ENCODE results near the gene PAX9.
"Not testable (repeated sequence)": the region's sequence is repeated elsewhere in the genome, so short reads cannot be mapped to it uniquely, and the experiment has no call there.

PAX9 gene

DNA sequence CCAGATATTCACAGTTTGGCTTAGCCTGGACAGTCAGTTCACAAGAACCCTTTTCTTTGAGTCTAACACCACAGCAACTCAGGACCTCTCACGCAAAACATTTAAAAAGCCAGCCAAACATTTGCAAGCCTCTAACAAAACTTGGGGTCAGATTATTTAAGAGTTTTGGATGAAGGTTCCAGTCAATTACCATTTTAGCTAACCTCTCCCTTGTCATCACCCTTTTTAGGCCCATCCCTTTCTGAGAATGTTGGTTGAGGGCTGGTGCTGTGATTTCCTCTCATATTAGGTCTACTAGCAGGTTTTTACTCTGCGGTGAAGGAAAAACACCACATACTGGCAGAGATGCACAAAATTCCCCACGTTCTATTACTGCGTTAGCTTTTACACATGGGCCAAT lies 20.7 kb downstream of the PAX9 start:
- Mint-ChIP-seq H3K27ac (no peak overlapping the region), H3K27me3 (peaks cover 19% of the 10 kb centered on the region), H3K9me3 (ENCODE audit: low read depth) (no peaks in the 10 kb centered on the region)

DNA sequence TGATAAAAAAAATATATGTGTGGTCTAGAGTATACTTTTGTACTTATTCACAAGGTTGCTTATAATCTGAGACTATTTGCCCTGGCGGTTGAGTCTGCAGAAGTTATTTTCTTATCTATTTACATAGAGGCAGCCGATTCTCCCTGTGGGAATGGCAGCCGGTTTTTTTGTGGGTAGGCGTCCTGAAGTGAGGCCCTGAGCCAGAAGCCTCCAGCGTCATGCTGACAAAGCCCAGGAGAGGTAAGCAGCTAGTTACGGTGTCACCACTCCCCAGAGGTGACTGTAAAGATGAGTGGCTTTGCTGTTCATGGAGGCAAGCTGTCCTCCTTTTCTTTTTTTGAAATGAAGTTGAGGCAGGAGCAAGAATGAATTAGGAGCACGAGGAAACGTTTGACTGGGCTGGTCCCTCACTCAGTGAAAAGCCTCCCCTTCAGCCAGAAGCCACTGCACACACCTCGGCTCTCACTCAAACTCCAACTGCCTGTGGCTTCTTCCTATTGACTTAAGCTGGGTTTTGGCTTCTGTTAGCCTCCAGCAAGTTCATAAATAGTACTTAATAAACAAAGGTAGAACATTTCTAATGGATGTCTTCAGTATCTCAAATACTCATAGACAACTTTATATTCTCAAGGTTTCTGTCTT lies 21.5 kb downstream of the PAX9 start:
- Mint-ChIP-seq H3K27me3 (peaks cover 18% of the 10 kb centered on the region), H3K4me1 (ENCODE audit: low read depth) (no peaks in the 10 kb centered on the region), H3K27ac (no peak overlapping the region), H3K4me3 (no peak overlapping the region), H3K36me3 (no peaks in the 10 kb centered on the region), H3K9me3 (ENCODE audit: low read depth) (no peaks in the 10 kb centered on the region)

More for the DNA sequence above, 20.7 kb downstream of the PAX9 start:
- Mint-ChIP-seq H3K36me3 (no peaks in the 10 kb centered on the region), H3K4me1 (ENCODE audit: low read depth) (no peaks in the 10 kb centered on the region), H3K4me3 (no peak overlapping the region)

- H3K9me3 Mint-ChIP-seq (ENCODE audit: low read depth): no peaks in the 10 kb centered on the region
- H3K4me3 Mint-ChIP-seq: no peak overlapping the region
- H3K4me1 Mint-ChIP-seq (ENCODE audit: low read depth): no peaks in the 10 kb centered on the region
- no peak overlapping the region for H3K27ac Mint-ChIP-seq
- no peaks in the 10 kb centered on the region for H3K36me3 Mint-ChIP-seq
- peaks cover 12% of the 10 kb centered on the region for H3K27me3 Mint-ChIP-seq
Observed at GRCh38 chr14:36684946-36685345, 23.3 kb downstream of the PAX9 start.

DNA sequence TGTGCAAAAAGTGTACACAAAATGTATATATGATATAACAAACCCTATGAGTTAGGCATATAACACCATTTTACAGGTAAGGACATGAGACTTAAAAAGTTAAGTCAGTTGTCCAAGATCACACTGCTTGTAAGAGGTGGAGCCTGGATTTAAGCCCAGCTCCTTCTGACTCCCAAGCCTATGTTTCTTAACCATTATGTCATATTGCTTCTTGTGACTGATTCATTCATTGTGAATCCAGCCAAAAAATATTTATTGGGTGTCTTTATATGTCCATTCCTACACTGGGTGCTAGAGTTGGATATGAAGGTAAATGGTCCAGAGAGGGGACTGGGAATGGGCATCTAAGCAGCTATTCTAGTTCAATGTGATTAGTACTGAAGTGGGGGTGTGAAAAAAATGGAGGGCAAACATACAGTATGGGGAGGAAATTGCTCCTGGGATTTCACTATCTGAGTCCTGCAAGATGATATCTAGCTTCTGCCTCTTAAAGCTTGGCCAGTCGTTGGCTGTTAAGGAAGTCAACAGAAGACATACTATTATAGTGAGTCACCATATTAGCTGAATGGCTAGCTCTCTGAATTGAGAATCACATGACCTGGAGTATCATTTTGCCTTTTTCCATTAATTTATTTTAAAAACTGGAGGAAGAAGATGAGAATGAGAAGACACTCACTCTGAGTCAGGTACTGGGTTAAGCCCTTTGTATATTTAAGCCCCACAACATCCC lies 28.8 kb downstream of the PAX9 start:
- Mint-ChIP-seq H3K27me3 (peaks cover 7% of the 10 kb centered on the region), H3K4me3 (no peak overlapping the region), H3K36me3 (no peaks in the 10 kb centered on the region), H3K27ac (no peak overlapping the region), H3K9me3 (ENCODE audit: low read depth) (peaks cover 7% of the 10 kb centered on the region), H3K4me1 (ENCODE audit: low read depth) (no peaks in the 10 kb centered on the region)

DNA sequence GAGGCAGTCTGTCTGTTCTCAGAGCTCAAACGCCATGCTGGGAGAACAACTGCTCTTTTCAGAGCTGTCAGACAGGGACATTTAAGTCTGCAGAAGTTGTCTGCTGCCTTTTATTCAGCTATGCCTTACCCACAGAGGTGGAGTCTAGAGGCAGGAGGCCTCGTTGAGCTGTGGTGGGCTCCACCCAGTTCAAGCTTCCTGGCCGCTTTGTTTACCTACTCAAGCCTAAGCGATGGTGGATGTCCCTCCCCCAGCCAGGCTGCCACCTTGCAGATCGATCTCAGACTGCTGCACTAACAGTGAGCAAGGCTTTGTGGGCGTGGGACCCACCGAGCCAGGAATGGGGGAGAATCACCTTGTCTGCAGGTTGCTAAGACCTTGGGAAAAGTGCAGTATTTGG lies 37.8 kb downstream of the PAX9 start:
- H3K27me3 Mint-ChIP-seq; H3K4me3 Mint-ChIP-seq; H3K36me3 Mint-ChIP-seq; H3K4me1 Mint-ChIP-seq (ENCODE audit: low read depth); H3K27ac Mint-ChIP-seq: not testable (repeated sequence)
- peaks cover 17% of the 10 kb centered on the region for H3K9me3 Mint-ChIP-seq (ENCODE audit: low read depth)

GRCh38 chr14:36700651-36701050 lies 39.0 kb downstream of the PAX9 start:
- no peak overlapping the region for H3K27ac Mint-ChIP-seq
- H3K4me3 Mint-ChIP-seq: no peak overlapping the region
- H3K9me3 Mint-ChIP-seq (ENCODE audit: low read depth): peaks cover 11% of the 10 kb centered on the region
- H3K27me3 Mint-ChIP-seq: peaks cover 8% of the 10 kb centered on the region
- no peaks in the 10 kb centered on the region for H3K4me1 Mint-ChIP-seq (ENCODE audit: low read depth)
- H3K36me3 Mint-ChIP-seq: no peaks in the 10 kb centered on the region

- peaks cover 8% of the 10 kb centered on the region for H3K27me3 Mint-ChIP-seq
- no peaks in the 10 kb centered on the region for H3K36me3 Mint-ChIP-seq
- H3K27ac Mint-ChIP-seq: no peak overlapping the region
- no peaks in the 10 kb centered on the region for H3K4me1 Mint-ChIP-seq (ENCODE audit: low read depth)
- peaks cover 11% of the 10 kb centered on the region for H3K9me3 Mint-ChIP-seq (ENCODE audit: low read depth)
- H3K4me3 Mint-ChIP-seq: no peak overlapping the region
Observed at GRCh38 chr14:36701132-36701531, 39.5 kb downstream of the PAX9 start.

DNA sequence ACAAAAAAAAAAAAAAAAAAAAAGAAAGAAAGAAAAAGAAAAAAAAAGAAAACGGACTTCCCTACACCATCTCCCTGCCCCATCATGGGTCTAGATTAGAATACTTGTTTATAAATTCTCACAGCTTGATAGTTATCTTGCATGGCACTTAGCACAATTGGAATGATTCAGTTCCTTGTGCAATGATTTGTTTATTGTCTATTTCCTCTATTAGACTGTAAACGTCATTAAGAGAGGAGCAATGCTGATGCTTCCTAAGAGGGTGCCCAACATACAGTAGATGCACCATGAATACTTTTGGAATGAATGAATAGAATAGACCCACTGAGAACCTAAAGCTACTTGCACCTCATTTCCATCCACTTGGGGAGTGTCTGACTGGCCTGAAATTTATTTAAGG lies 40.8 kb downstream of the PAX9 start:
- Mint-ChIP-seq H3K4me1 (ENCODE audit: low read depth) (no peaks in the 10 kb centered on the region), H3K36me3 (no peaks in the 10 kb centered on the region)

GRCh38 chr14:36707570-36707969 lies 45.9 kb downstream of the PAX9 start:
- Mint-ChIP-seq H3K4me1 (ENCODE audit: low read depth) (no peaks in the 10 kb centered on the region), H3K27me3 (peaks cover under 1% of the 10 kb centered on the region), H3K4me3 (no peak overlapping the region), H3K9me3 (ENCODE audit: low read depth) (peaks cover 4% of the 10 kb centered on the region), H3K36me3 (no peaks in the 10 kb centered on the region), H3K27ac (no peak overlapping the region)

More for the DNA sequence above, 40.8 kb downstream of the PAX9 start:
- Mint-ChIP-seq H3K27ac (no peak overlapping the region), H3K9me3 (ENCODE audit: low read depth) (peaks cover 4% of the 10 kb centered on the region), H3K27me3 (peaks cover 8% of the 10 kb centered on the region), H3K4me3 (no peak overlapping the region)

DNA sequence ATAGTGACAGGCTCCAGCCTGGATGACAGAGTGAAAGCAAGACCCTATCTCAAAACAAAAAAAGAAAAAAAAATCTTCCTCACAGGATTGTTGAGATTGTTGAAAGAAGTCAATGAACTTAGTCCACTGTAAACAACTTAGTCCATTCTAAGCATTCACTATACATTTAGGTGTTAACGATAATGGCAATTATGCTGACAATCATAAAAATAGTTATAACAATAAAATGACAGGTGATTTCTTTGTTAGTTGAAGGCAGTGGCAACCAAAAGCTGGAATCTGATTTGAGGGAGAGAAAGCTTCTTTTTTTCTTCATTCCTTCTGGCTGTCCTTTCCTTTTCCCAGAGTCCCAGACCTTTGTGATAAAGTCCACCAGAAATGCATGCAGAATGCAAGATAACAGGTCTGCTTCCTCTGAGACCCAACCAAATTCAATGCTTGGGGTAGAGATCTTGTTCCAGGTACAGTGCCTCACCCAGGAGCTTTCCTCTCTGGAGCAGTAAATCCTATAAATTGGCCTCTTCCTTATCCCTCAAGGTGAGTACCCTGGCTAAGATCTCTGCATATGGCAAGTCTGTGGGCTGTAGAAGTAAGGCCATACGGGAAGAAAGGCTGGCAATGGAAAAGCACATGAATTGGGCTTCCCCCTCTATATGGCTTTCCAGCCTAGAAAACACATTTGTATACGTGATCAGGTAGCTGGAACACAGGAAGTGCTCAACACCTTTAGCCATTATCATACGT lies 52.5 kb downstream of the PAX9 start:
- Mint-ChIP-seq H3K4me3 (no peak overlapping the region), H3K36me3 (no peaks in the 10 kb centered on the region), H3K9me3 (ENCODE audit: low read depth) (peaks cover 3% of the 10 kb centered on the region), H3K27ac (no peak overlapping the region), H3K4me1 (ENCODE audit: low read depth) (no peaks in the 10 kb centered on the region), H3K27me3 (peaks cover 2% of the 10 kb centered on the region)

GRCh38 chr14:36716614-36717184 lies 55.0 kb downstream of the PAX9 start:
- Mint-ChIP-seq H3K27me3 (peaks cover 5% of the 10 kb centered on the region), H3K27ac (no peak overlapping the region), H3K4me1 (ENCODE audit: low read depth) (no peaks in the 10 kb centered on the region), H3K9me3 (ENCODE audit: low read depth) (peaks cover 3% of the 10 kb centered on the region), H3K4me3 (no peak overlapping the region), H3K36me3 (no peaks in the 10 kb centered on the region)

GRCh38 chr14:36717363-36717762 lies 55.7 kb downstream of the PAX9 start:
- H3K27ac Mint-ChIP-seq: no peak overlapping the region
- H3K9me3 Mint-ChIP-seq (ENCODE audit: low read depth): peaks cover 3% of the 10 kb centered on the region
- no peaks in the 10 kb centered on the region for H3K36me3 Mint-ChIP-seq
- H3K4me1 Mint-ChIP-seq (ENCODE audit: low read depth): no peaks in the 10 kb centered on the region
- H3K27me3 Mint-ChIP-seq: peaks cover 5% of the 10 kb centered on the region
- H3K4me3 Mint-ChIP-seq: no peak overlapping the region

DNA sequence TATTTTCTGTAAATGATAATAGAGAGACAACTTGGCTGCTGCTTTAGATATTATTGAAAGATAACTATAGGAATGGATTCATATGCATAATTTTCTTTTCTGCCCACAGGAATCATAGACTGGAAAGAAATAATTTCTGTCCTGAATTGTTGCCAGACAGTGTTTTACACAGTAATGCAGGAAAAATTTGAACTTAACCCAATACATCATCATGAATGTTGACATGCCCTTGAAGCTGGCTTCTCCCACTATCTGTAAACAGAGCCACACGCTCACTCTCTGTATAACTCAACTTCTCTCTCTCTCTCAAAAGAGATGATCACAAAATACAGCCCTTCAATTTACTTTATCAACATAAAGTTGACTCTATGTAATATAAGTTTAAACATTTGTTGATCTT lies 56.6 kb downstream of the PAX9 start:
- Mint-ChIP-seq H3K36me3 (no peaks in the 10 kb centered on the region), H3K4me3 (no peak overlapping the region), H3K27ac (no peak overlapping the region), H3K9me3 (ENCODE audit: low read depth) (peaks cover 2% of the 10 kb centered on the region), H3K27me3 (peaks cover 5% of the 10 kb centered on the region), H3K4me1 (ENCODE audit: low read depth) (no peaks in the 10 kb centered on the region)

DNA sequence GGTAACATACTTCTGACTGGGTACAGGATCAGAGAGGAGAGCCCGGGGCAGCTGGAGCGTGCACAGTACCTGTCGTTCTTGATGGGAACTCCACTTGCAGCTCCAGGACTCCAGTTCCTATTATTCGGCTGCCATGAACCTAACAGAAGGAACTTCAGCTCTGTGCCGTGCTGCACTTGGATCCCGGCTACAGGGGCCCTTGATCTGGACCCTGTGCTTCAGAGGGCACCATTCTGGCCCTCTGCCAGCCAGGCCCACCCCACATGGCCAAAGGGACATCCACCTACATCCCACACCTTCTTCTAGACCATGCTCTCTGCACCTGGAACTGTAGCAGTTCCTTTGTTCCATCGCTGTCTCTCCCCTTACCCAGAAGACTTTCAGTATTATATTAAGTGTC lies 58.2 kb downstream of the PAX9 start:
- no peak overlapping the region for H3K4me3 Mint-ChIP-seq

DNA sequence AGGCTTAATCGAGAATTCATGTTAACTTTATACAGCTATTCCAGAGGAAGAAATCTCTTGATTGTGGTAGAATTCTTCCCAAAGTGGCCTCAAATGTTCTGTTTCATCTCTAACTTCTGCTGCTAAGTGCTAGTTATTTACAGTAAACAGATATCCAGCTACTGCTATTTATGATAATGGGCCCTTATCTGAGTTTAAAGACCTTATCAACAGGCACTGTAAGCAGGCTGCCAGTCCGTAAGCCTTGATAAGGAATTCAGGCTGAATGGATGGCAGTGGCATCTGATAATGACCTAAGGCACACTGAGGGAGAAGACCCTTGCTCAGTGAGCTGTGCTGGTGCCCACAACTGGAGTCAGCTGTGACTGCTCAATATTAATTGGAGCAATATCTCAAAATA lies 59.0 kb downstream of the PAX9 start:
- Mint-ChIP-seq H3K27ac (no peak overlapping the region), H3K4me3 (no peak overlapping the region), H3K4me1 (ENCODE audit: low read depth) (no peaks in the 10 kb centered on the region), H3K36me3 (no peaks in the 10 kb centered on the region), H3K27me3 (peaks cover 3% of the 10 kb centered on the region), H3K9me3 (ENCODE audit: low read depth) (no peaks in the 10 kb centered on the region)

More for the DNA sequence above, 58.2 kb downstream of the PAX9 start:
- H3K36me3 Mint-ChIP-seq: no peaks in the 10 kb centered on the region
- no peaks in the 10 kb centered on the region for H3K9me3 Mint-ChIP-seq (ENCODE audit: low read depth)
- peaks cover 3% of the 10 kb centered on the region for H3K27me3 Mint-ChIP-seq
- H3K4me1 Mint-ChIP-seq (ENCODE audit: low read depth): no peaks in the 10 kb centered on the region
- H3K27ac Mint-ChIP-seq: no peak overlapping the region

All from activated naive CD8-positive, alpha-beta T cell (primary cell).